EH (cell line): ENCODE measurements around the gene OR8G1.
"Not testable (repeated sequence)": the region's sequence is repeated elsewhere in the genome, so short reads cannot be mapped to it uniquely, and the experiment has no call there.

Experiments
- DNase-seq: peaks from one replicate; pipeline ENCODE4 v3.0.0-alpha.2; 2015; ENCODE audit warnings: low read depth

Gene OR8G1, protein sequence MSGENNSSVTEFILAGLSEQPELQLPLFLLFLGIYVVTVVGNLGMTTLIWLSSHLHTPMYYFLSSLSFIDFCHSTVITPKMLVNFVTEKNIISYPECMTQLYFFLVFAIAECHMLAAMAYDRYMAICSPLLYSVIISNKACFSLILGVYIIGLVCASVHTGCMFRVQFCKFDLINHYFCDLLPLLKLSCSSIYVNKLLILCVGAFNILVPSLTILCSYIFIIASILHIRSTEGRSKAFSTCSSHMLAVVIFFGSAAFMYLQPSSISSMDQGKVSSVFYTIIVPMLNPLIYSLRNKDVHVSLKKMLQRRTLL

DNA sequence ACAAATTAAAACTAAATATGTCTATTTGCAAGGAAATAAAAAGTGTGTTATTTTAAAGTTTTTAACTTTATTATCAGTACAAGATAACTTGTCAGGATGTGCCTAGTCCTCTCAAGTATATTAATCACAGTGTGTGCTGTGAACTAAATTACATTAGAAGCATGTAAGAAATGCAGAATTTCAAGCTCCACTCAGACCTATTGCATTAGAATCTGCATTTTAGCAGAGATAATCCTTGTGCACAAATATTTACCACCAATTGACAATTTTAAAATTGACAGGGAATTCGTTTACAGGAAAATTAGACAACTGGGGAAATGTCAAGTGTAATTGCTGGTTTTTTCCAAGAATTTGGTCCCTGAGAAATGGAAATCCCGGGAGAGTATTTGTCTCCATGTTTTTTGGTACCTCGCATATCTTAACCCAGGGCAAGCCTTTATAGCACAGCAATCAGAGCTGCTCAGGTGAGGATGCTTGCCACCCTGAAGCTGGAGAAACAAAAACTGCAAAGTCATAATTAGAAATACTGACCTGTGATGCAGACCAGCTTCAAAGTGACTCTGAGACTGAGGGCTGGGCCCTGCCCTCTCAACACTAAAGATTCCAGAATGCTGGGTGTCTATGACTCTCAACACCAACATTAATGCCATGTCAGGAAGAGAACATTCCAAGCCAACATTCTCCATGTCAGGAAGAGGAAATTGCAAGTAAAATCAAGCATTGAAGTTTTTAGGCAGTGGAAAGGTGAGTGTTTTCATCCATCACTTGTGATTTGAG is at the start of gene OR8G1:
OR8G1 (plus strand) TSS at position 475 of the 777 bp plus-strand sequence. CDS start 8,581 bp downstream, outside the sequence.
- no peak for DNase-seq

DNA sequence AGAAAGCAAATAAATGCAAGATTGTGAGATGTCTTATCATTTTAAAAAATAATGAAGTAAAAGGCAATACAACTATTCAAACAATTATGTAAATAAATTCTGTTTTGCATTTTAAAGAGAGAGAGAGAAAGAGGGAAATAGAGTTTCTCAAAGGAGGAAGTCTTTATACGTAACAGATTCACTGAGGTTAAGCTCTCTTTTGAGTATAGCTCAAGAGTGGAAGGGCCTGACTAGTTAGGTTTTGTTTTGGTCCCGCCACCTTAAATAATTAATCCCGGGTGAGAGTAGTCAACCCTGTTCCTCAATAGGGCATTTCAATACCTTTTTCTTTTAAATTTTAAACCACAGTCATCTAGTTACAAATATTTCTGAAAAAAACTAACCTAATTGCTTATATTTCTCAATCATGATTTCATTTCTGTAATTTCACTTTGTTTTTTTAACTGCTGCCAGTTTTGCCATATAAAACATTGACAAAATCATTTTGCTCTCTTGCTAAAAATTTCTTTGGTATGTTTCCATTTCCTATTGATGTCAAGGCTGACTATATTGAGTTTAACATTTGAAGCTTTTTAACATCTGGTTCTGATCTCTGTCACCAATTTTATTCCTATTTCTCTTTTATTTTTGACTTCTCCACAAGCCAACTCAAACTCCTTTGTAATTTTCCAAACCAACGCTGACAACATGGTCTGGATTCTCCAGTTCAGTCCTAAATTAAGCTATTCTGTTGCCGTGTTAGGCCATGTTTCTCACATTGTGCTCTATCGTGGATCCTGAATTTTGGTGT is 47.5 kb upstream of the OR8G1 start:
- DNase-seq, result no peak

DNA sequence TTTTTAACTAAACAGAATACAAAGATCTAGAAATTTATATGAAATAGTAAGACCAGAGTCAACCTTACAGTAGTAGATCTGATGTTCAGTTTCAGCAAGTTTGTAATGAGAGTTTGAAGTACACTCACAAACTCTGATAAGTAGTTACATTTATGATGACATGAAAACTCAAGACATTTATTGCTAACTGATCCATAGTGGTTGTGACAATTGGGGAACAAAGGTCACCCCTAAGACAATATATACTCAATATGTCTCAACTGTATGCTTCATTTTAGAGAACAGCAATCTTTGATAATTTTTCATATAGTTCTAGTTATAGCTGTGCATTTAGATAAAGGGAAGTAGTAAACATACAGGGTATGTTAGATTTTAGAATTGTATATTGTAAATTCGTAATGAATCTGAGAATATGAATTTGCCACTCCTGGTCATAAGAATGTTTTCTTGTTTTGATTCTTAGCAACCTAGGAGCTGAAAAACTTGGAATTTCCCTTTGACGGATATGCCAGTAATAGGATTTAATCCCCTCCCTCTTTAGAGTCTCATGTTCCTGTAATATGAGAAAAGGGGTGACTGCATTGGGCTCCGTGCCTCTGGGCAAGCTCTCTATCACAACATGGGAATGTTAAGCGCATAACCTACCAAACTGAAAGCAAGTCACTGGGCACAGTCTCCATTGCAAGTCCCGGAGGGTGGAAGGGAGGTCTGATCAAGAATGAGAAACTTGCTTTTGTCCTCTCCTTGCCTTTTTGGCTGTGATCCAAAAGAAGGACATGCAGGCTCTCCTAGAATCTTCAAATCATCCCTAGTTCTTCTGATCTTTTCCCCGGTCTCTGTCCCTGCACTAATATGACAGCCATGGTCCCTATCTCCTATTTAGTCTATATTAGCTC is 46.4 kb upstream of the OR8G1 start:
- no peak for DNase-seq

DNA sequence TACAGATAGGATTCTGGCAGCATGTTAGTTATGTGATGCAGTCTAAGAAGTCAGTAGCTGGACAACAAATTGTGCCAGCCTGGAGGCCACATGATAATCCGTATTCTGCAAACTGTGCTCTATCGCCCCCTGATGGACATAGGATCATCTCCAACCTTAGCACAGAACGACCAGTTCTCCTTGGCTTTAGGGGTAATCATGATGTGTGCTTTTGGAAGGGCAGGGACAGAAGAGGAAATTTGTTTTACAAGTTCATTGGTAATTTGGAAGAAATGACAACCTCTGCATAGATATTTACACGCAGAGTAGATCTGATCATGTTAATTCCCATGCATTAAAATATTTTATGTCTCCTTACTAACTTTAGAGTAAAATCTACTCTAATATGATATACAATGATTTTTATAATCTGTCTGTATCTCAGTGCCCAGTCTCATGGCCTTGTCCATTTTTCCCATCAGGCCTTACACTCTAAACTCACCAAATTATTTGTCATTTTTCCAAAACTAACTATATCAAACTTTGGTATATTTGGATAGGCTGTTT is 45.6 kb upstream of the OR8G1 start:
- DNase-seq, result peak; percentile 52

DNA sequence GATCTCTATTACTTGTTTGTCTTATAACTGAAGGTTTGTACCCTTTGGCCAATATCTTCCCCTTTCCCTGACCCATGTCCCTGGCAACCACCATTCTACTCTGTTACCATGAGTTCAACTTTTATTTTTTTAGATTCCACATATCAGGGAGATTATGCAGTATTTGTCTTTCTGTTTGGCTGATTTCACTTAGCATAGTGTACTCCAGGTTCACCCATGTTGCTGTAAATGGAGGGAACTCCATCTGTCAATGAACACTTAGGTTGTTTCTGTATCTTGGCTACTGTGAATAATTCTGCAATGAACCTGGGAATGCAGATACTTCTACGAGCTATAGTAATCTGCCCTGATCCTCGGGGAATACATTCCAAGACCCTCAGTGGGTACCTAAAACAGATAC is 42.9 kb upstream of the OR8G1 start:
- DNase-seq, result no peak

DNA sequence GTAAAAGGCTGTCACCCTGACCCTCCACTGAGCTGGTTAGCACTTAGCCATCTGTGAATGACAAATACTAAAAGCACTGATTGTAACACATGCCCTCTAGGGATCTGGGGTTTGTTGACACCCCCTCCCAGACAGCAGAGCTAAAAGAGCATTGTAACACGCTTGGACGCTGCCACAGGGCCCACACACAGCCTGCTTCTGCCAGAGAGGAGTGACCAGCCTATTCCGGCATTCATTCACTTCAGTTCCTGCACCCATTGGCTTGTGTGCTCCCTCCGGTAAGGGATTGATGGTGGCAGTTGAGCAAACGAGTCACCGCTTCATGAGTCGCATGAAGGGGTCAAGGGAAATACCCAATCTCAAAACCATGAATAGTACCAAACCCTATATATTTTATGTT is 42.0 kb upstream of the OR8G1 start:
- DNase-seq, result no peak

DNA sequence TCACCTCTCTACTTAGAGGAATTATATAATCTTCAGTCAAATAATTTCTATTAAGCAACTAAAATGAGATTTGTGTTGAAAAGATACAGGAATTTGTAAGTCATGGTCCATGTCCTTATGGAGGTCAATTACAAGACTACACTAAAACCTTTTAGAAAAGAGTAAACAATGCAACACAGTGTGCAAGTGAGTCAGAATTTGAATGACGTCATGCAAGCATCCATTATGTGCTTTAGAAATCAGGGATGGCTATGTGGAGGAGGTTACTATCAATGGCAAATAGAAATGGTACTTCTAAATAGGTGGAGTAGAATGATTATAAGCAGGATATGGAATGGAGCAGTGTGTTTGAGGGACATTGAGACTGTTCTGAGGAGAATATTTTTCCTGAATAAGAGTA is 41.2 kb upstream of the OR8G1 start:
- no peak for DNase-seq

DNA sequence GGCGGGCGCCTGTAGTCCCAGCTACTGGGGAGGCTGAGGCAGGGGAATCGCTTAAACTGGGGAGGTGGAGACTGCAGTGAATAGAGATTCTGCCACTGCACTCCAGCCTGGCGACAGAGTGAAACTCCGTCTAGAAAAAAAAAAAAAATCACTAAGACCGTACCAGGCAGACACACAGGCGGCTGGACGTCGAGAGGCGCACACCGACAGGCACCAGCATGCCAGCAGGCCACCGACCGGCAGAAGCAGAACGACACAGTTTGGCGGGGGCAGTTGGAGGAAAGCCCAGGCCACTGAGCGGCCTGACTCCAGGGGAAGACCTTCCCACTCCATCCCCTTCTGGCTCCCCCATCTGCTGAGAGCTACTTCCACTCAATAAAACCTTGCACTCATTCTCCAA is 40.2 kb upstream of the OR8G1 start:
- no peak for DNase-seq

DNA sequence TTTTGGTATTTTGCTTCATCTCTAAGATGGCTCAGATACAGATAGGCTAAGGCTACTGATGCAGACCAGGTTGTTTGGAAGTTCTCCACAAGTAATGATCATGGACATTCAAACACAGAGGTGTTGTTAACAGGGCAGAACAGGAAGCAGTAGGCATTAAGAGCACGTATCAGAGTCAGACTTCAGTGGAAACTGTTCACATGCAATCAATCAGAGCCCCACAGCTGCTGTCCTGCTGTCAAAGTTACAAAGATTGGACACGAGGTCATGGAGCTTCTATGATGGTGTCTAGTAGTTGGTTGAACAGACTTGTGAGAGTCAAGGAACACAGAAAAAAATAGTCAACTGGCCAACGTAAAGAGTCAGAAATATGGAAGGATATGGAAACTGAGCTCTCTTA is 37.9 kb upstream of the OR8G1 start:
- no peak for DNase-seq

DNA sequence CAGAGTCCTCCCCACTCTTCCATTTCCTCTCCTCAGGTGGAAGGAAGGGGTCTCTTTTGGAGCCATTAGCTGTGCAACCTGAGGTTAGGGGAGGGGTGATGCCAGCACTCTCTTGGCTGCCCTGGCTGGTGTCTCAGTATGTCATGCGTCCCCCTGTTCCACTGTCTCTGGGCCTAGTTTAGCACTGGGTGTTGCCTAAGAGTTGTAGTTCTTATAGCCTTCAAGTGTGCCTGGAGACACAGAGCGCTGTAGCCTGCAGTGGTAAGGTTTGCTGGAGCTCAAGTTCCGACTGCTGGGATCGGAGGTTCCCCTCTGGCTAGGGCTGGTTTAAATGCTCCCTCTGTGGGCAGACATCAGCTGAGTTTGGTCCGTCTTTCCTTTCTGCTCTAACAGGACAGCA is 36.9 kb upstream of the OR8G1 start:
- no peak for DNase-seq

DNA sequence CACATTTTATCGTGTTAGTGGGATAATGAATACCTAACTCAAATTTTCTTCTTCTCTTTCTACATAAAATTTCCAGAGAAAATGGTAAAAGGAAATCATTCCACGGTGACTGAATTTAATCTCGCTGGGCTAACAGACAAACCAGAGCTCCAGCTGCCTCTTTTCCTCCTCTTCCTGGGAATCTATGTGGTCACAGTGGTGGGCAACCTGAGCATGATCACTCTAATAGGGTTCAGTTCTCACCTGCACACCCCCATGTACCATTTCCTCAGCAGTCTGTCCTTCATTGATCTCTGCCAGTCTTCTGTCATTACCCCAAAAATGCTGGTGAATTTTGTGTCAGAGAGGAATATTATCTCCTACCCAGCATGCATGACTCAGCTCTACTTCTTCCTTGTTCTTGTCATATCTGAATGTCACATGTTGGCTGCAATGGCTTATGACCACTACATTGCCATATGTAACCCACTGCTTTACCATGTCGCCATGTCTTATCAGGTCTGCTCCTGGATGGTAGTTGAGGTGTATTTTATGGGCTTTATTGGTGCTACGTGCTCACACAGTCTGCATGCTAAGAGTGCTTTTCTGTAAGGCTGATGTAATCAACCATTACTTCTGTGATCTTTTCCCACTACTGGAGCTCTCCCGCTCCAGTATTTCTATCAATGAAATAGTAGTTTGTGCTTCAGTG is 33.6 kb upstream of the OR8G1 start:
- no peak for DNase-seq

DNA sequence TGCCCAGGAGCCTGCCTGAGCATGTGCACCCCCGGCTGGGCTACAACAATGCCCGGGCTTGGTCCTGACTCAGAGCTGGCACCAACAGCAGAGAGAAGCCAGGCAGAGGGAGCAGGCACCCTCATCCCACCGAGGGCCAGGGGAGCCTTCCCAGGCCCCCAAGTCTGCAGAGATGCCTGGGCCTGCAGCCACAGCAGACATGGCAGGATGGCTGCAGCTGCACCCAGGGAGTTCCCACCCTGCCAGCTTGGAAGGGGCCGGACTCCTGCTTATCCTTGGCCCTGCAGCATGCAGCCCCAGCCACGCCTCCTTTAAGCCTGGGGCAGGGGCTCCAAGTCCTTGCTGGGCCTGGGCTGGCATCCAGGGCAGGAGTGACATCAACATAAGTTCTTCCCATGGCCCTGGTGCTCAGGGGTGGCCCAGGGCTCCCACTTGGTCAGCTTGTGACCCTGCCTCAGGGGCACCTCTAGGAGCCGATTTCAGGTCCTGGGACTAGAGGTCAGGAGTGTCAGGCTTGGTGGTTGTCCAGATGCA is 31.0 kb upstream of the OR8G1 start:
- DNase-seq, result no peak

DNA sequence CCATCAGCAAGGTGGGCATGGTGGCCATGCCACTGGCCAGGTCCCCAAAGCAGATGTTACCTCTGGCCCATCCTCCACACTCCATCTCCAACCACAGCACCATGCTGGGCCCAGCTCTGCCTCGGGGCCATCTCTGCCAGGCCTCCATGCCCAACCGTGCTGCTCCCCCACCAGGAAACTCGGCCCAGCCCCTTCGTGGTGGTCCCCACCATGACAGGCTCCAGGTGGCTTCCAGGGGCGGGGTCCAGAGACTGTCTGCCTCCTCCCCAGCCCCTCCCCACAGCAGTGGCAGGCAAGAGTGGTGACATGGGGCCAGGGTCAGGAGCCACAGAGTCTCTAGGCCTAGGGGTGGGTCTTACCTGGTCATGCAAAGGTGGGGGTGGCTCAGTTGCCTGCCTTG is 30.5 kb upstream of the OR8G1 start:
- no peak for DNase-seq

DNA sequence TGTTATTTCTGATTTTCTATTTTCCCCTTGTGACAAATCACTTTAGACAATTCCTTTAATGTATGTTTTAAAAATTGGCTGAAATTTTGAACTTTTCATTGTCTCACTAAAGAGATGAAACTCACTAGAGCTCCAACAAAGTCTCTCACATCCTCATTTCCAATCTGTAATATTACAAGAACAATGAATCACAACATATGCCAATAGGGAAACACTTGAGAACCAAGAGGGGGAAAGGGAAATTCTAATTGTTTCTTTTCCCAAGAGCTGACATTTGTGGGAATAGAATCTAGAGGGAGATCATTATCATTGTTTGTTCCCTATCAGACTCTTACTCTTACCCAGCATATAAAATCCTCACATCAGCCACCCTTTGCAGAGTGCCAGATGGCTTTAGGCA is 29.6 kb upstream of the OR8G1 start:
- no peak for DNase-seq

DNA sequence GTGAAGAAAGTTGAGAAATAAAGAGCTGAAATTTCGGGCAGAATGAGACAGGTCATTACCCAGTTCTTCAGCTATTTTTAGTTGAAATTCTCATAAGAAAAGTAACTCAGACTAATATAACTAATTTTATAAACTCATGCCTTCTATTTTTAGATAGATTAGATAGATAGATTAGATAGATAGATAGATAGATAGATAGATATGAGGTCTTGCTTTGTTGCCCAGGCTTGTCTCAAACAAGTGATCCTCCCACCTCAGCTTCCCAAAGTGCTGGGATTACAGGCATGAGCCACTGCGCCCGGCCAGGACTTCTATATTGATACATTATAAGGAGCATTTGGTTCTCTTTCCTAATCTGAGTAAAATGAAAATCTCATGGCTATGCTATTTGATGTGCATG is 26.9 kb upstream of the OR8G1 start:
- no peak for DNase-seq

DNA sequence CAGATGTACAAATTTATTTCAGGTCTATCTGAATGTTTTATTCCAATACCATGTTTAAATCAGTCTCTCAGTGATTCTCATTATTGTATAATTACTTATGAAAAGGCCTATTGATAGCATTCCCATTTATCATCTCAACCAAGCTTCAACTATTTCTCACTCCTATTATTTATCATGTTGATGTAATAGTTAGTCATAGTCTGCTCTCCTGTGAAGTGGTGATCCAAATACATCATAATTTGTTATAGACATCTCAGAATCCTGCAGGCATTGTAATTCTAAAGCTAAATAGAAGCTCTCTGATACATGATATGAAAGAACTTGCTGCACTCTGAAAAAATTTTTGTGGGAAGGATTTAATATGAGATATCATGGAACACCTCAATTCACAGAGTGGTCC is 21.8 kb upstream of the OR8G1 start:
- DNase-seq, result no peak

DNA sequence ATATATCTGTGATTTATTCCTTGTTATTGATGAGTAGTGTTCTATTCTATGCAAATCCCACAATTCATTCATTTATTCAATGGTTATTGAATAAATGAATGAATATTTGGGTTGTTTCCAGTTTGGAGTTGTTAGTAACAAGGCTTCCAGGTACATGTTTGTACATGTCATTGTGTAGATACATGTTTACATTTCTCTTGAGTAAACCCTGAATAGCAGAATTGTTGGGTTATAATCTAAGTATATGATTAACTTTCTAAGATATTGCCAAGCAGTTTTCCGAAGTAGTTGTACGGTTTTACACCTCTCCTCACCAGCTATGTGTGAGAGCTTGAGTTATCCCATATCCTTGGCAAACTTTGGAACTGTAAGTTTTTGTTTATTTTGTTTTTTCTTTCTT is 18.5 kb upstream of the OR8G1 start:
- no peak for DNase-seq

DNA sequence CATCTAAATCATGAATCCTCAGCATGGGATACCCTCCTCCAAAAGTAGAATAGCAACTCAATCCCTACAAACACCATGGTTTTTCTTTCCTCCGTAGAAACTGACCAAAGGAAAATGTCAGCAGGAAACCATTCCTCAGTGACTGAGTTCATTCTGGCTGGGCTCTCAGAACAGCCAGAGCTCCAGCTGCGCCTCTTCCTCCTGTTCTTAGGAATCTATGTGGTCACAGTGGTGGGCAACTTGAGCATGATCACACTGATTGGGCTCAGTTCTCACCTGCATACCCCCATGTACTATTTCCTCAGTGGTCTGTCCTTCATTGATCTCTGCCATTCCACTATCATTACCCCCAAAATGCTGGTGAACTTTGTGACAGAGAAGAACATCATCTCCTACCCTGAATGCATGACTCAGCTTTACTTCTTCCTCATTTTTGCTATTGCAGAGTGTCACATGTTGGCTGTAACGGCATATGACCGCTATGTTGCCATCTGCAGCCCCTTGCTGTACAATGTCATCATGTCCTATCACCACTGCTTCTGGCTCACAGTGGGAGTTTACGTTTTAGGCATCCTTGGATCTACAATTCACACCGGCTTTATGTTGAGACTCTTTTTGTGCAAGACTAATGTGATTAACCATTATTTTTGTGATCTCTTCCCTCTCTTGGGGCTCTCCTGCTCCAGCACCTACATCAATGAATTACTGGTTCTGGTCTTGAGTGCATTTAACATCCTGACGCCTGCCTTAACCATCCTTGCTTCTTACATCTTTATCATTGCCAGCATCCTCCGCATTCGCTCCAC is 16.1 kb upstream of the OR8G1 start:
- not testable (repeated sequence) for DNase-seq

DNA sequence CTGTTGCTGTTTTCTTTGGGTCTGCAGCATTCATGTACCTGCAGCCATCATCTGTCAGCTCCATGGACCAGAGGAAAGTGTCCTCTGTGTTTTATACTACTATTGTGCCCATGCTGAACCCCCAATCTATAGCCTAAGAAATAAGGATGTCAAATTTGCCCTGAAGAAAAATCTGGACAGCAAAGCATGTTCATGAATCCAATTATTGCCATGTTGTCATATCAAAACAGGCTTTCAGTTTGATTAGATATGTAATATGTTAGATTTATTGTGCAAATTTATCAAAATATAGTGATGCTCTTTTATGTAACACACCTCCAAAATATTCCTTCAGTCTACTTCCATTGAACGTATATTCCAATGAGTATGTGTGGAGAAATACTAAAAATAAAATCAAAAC is 15.4 kb upstream of the OR8G1 start:
- DNase-seq, result no peak

DNA sequence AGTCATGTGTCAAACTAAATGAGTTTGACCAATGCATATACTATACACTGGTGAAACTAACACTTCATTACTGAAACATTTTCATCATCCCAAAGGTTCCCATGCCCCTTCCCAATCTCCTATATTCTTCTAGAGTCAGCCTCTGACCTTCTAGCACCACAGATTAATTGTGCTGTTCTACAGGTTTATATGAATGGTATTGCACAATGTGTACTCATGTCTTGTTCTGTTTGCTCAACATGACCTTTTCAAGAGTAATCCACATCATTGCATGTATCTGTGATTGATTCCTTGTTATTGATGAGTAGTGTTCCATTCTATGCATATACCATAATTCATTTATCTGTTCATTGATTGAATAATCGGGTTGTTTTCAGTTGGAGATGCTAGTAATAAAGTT is 7.5 kb upstream of the OR8G1 start:
- DNase-seq, result no peak
